SK-MEL-5 (cell line): Measurements from ENCODE around the gene RCC1. TPM values are rescaled to one million over a fixed set of nuclear protein-coding genes. Genes with fewer than 3 reads are reported as not detected.
"Not testable (repeated sequence)": the region's sequence is repeated elsewhere in the genome, so short reads cannot be mapped to it uniquely, and the experiment has no call there.

Source experiments
- DNase-seq: peaks from one replicate; pipeline ENCODE4 v3.0.0-alpha.2; 2016; ENCODE audit warnings: low read depth, low spot score
- in situ Hi-C: cut with HindIII; loops from 2 replicates; pipeline ENCODE4 v1.10.0; 2016; ENCODE audit warnings: low sequenced_read_pairs, high pct_unique_total_duplicates, low pct_unique_long_range_greater_than_20kb
- total RNA-seq: library from RNA; depleted of rRNA; stranded (reverse); fragments of >200 nt; shearing (Covaris generic); gene quantifications from 2 replicates; pipeline ENCODE4 v1.2.3, GENCODE V29; 2014

Gene RCC1
- total RNA-seq, 1 experiment from 2014 or later, result 26.0 TPM

GRCh38 chr1:28508435-28508754 is 2.6 kb downstream of the RCC1 start:
- DNase-seq, result no peak

DNA sequence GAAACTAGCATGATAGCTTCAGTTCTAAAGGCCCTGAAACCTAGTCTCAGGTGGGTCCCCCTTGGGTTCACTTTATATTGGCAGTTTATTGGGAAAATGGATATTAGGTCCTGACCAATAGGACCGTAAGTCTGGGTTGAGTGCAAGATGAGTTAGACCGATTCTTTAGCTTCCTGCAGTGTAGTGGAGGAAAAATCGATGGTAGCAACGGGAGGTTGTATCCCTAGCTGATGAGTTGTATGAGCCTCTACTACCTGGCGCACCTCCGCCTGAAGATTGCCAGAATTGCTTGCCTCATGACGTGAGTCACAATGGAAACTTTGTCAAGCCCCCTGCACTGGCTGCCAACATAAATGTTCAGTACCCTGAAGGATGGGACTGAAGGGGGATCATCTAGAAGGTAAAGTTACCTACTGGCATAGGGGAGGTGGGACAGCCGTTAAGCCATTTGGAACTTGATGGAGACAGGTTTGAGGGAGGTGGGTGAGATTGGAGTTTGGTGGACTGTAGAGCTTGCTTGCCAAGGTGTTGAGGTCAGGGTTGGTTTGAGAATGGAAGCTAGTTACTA is 3.9 kb downstream of the RCC1 start:
- DNase-seq, result peak; percentile 32
- in situ Hi-C loops, result no loop called here

More at GRCh38 chr1:28508435-28508754, 2.6 kb downstream of the RCC1 start:
- in situ Hi-C loops, result no loop called here

DNA sequence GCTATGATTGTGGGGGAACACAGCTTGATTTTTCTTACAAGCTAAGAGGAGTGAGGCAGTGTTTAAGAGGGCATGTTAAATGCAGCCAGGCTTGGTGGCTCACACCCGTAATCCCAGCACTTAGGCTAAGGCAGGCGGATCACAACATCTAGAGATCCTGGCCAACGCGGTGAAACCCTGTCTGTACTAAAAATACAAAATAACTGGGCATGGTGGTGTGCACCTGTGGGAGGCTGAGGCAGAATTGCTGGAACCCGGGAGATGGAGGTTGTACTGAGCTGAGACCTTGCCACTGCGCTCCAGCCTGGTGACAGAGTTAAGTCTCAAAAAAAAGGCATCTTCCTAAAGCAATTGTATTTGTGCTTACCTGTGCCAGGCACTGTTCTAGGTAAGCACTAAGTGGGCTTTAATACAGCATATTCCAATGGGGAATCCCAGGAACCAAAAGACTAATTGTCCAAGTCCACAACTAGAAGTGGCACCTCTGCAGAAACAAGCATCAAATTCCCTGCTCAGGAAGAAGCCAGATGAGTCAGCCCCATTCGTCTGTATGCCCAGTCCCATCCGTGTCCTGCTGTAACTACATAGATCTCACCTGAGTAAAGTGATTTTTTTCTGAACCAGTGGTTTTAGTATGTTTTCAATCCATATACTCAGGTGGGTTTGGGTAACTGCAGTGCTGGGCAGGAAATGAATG is 4.6 kb downstream of the RCC1 start:
- DNase-seq, result peak; percentile 52
- in situ Hi-C loops, result no loop called here

DNA sequence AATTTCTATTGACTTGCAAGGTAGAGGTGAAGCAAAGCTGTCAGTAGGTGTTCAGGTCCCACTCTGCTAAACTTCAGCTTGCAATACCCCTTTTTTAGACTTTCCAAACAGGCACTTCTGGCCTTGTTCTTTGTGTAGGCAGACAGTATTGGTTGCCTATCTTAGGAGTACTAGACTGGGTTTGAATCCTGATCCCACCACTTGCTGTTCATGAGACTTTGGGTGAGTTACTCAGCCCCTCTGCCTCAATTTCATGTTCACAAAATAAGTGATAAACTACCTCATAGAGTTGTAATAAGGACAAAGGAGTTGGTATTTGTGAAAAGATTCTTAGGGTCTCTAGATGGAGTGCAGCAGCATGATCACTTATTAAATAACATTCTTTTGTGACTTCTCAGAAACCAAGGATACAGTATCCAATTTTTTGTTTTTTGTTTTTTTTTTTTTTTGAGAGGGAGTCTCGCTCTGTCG is 5.2 kb downstream of the RCC1 start:
- peak; percentile 55 for DNase-seq
- in situ Hi-C loops, result no loop called here

- DNase-seq, result peak; percentile 28
- in situ Hi-C loops, result no loop called here
These were observed 6.3 kb downstream of the RCC1 start for GRCh38 chr1:28512058-28512611.

- DNase-seq, in situ Hi-C loops: not testable (repeated sequence)
These were observed 8.6 kb downstream of the RCC1 start for GRCh38 chr1:28514445-28514933.

- DNase-seq, result no peak
- in situ Hi-C loops, result no loop called here
These were observed 10.7 kb downstream of the RCC1 start for GRCh38 chr1:28516518-28516956.

- in situ Hi-C loops, result no loop called here
- DNase-seq, result peak; percentile 25
These were observed 11.8 kb downstream of the RCC1 start for GRCh38 chr1:28517649-28517999.

- DNase-seq, result peak; percentile 81
- in situ Hi-C loops, result no loop called here
These were observed 12.3 kb downstream of the RCC1 start for GRCh38 chr1:28518000-28518744.

- no peak for DNase-seq
- in situ Hi-C loops, result no loop called here
These were observed 13.0 kb downstream of the RCC1 start for GRCh38 chr1:28518745-28519341.

DNA sequence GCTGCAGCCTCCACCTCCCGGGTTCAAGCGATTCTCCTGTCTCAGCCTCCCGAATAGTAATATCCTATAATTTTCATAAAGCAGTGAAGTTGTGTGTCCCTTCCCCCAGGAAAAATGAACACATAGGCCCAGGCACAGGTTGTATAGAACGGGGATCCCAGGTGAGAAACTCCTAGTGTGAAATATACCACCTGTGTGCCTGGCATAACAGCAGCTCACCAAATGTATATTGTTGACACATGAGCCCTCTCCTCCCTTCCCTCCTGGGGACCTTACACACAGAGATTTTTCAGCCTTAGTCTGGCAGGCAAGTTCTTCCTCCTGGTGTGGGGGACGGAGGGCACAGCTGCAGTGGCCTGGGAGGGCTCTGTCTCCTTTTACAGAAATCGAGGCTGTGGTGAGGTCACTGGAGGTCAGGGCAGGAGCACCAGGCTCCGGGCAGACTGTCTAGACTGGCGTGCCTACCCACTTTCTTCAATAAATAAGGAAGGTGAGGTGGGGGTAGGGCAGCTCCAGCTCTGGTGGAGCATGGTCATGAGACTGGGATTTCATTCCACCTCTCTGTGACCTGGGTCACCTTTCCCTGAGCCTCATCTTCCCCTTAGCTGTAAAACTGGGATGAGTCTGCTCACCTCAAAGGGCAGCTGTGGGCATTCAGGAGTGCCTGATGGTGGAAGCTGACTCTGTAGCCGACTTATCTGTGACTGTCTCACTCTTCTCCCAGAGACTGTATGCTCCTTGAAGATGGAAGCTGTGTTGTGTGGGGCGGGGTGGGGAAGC is 14.3 kb downstream of the RCC1 start:
- DNase-seq, result no peak
- in situ Hi-C loops, result no loop called here

- in situ Hi-C loops, DNase-seq: not testable (repeated sequence)
These were observed 15.0 kb downstream of the RCC1 start for GRCh38 chr1:28520796-28521195.

DNA sequence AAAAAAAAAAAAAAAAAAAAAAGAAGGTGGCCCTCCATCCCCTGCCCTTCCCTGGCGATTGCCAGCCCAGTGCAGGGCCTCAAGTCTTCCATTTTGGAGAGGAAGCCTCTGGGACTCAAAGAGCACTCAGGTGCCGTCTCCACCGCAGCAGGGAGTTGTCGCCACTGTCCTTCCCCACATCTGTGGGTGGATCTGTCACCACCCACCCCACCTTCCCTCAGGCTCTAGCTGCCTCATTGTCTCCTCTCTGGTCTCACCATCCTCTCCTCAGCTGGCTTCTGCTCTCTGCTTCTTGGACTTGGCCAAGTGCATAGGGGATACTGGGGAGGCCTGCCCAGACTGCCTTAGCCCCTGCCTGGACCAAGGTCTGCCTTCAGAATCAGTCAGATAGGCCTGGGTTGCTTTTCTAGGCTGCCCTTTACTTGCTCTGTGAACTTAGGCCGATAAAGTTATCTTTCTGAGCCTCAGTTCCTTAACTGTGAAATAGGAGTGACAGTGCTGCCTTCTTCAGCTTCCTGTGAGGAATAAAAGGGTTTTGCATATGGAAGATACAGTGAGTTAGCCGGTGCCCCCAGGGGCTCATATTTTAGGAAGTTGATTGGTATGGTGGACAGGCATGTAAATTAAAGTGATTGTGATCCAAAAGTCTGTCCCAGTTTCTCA is 15.8 kb downstream of the RCC1 start:
- in situ Hi-C loops, result no loop called here
- no peak for DNase-seq

GRCh38 chr1:28522537-28522936 is 16.7 kb downstream of the RCC1 start:
- in situ Hi-C loops, result not testable (repeated sequence)

GRCh38 chr1:28525002-28525642 is 19.3 kb downstream of the RCC1 start:
- in situ Hi-C loops, DNase-seq: not testable (repeated sequence)

More at GRCh38 chr1:28522537-28522936, 16.7 kb downstream of the RCC1 start:
- not testable (repeated sequence) for DNase-seq

DNA sequence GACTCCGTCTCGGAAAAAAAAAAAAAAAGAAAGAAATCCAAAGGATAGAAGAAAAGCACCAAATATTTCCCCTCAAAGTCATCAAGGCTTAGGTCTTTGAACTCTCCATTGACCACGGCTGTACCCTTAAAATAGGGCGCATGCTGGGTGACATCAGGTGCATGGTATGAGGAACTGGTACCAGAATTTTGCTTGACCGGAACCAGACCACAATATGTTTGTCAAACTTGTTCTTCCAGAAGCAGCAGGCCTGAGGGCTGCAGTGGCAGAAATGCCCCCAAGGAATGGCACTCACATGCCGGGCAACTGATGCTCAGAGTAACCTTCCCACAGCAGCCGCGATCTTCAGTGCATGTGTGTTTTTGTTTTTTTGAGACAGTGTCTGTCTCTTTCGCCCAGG is 21.0 kb downstream of the RCC1 start:
- DNase-seq, result no peak
- in situ Hi-C loops, result no loop called here
